ENCODE data around the gene DALRD3. TPM values are rescaled to one million over a fixed set of nuclear protein-coding genes. Genes with fewer than 3 reads are reported as not detected.

Gene DALRD3
- total RNA-seq, 1 experiment from 2014 or later: 42.9 TPM

GRCh38 chr3:48999085-48999858 is 19.1 kb downstream of the DALRD3 start:
- no peak overlapping the region for H3K9ac ChIP-seq (ENCODE audit: low read length)
- H3K4me1 ChIP-seq (ENCODE audit: control insufficient read depth in 1 of 2, insufficient read depth in 2 of 2, low read length in 2 of 2): no peaks in the 10 kb centered on the region; a peak in 1 of 4 replicates
- no peak overlapping the region for H3K27ac ChIP-seq (ENCODE audit: low read depth, low read length)
- no peaks in the 10 kb centered on the region for H3K9me3 ChIP-seq (ENCODE audit: control insufficient read depth in 1 of 2, insufficient read depth in 1 of 2, low read depth in 1 of 2, low read length in 2 of 2)
- DNase-seq (ENCODE audit: low read depth, low spot score): no peak
- no TSS peak for BruUV-seq (replicated peaks)
- no peaks in the 10 kb centered on the region for H3K9me2 ChIP-seq (ENCODE audit: insufficient read depth)
- ChIA-PET CTCF (interaction anchor here (1.5 kb wide), 1 partner anchor 11 kb away, joined by 4 read pairs; no protein-coding TSS in a partner anchor), POLR2A (no interaction called here), RAD21 (ENCODE audit: low non-redundant PET in 1 of 2, low total read pairs in 2 of 2, uncharacterized antibody in 2 of 2, unreplicated experiment in 2 of 2) (no interaction called here)
- H3K27me3 ChIP-seq (ENCODE audit: insufficient read depth, low read length): no peaks in the 10 kb centered on the region
- peaks cover 2 to 3% of the 10 kb centered on the region in 2 experiments; a peak in 2 of 4 replicates for H3K36me3 ChIP-seq (ENCODE audit: control insufficient read depth in 1 of 2, insufficient read depth in 2 of 2, low read length in 2 of 2)
- H3K4me3 ChIP-seq (replicated peaks in 1 of 2; ENCODE audit: low read depth in 1 of 2, low read length in 2 of 2): no peak overlapping the region
- H4K20me1 ChIP-seq (ENCODE audit: insufficient read depth): no peaks in the 10 kb centered on the region
- no peak overlapping the region for H3K4me2 ChIP-seq (ENCODE audit: low read length)
- H2AFZ ChIP-seq (ENCODE audit: low read depth, low read length, poor library complexity, severe bottlenecking): no peak overlapping the region
- TF ChIP-seq CBX3 (IDR thresholded peaks at IDR 0.05; ENCODE audit: low read depth) (no peak), SIN3A (IDR thresholded peaks at IDR 0.05; ENCODE audit: low read depth) (no peak), MAX (IDR thresholded peaks at IDR 0.05) (no peak), SRF (IDR thresholded peaks at IDR 0.05; ENCODE audit: low read depth) (no peak), RAD21 (IDR thresholded peaks at IDR 0.05; ENCODE audit: low read depth) (no peak), FOSL1 (IDR thresholded peaks at IDR 0.05; ENCODE audit: low read depth) (no peak), POLR2AphosphoS5 (IDR thresholded peaks at IDR 0.05; ENCODE audit: low read depth, low read length) (no peak), EZH2 (IDR thresholded peaks at IDR 0.05) (no peak)
- TF ChIP-seq, protein P1, sequence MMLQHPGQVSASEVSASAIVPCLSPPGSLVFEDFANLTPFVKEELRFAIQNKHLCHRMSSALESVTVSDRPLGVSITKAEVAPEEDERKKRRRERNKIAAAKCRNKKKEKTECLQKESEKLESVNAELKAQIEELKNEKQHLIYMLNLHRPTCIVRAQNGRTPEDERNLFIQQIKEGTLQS (IDR thresholded peaks at IDR 0.05): no peak
- intact Hi-C loops (cut with micrococcal nuclease): no loop called here
- peaks cover 8% of the 10 kb centered on the region; the same call in 1 of the 2 replicates for H3K79me2 ChIP-seq (ENCODE audit: insufficient read depth, low read length)
- ATAC-seq: no peak

Data from HCT116 (cell line).